Neuronal stem cell (in vitro differentiated cells): ENCODE data around the gene PPP2R5B.

Source experiments
- DNase-seq: peaks from one replicate; pipeline ENCODE4 v3.0.0-alpha.2; 2013; ENCODE audit warnings: low spot score
- H2AFZ ChIP-seq: one replicate; pipeline ENCODE4 v1.6.1; 2013; ENCODE audit warnings: mild to moderate bottlenecking, low read length, inconsistent platforms
- H2AK5ac ChIP-seq: 2 replicates; pipeline ENCODE4 v1.6.1; 2013; ENCODE audit warnings: low read depth, mild to moderate bottlenecking, inconsistent platforms, low read length, moderate library complexity, mixed read lengths
- H2BK120ac ChIP-seq: 2 replicates; pipeline ENCODE4 v1.6.1; 2013; ENCODE audit warnings: low read depth, mild to moderate bottlenecking, inconsistent platforms, low read length, moderate library complexity, mixed read lengths
- H2BK12ac ChIP-seq: one replicate; pipeline ENCODE4 v1.6.1; 2013; ENCODE audit warnings: low read length, inconsistent platforms
- H2BK15ac ChIP-seq: 2 replicates; pipeline ENCODE4 v1.6.1; 2013; ENCODE audit warnings: mild to moderate bottlenecking, low read length, inconsistent platforms, mixed read lengths
- H2BK5ac ChIP-seq: one replicate; pipeline ENCODE4 v1.6.1; 2013; ENCODE audit warnings: inconsistent platforms, mild to moderate bottlenecking, low read length, moderate library complexity
- H3K14ac ChIP-seq: one replicate; pipeline ENCODE4 v1.6.1; 2013; ENCODE audit warnings: low read length, inconsistent platforms
- H3K18ac ChIP-seq: 2 replicates; pipeline ENCODE4 v1.6.1; 2013; ENCODE audit warnings: low read length, inconsistent platforms
- H3K23ac ChIP-seq: 2 replicates; pipeline ENCODE4 v1.6.1; 2013; ENCODE audit warnings: low read depth, mild to moderate bottlenecking, mixed read lengths, low read length, inconsistent platforms; ENCODE audit not compliant: poor library complexity
- H3K27ac ChIP-seq: replicated peaks from 3 replicates; pipeline ENCODE4 v1.5.1; 2013; ENCODE audit warnings: low read length, inconsistent platforms
- H3K27me3 ChIP-seq, 3 experiments: 2 replicates each; pipeline ENCODE4 v1.6.1; 2013; ENCODE audit warnings: low read length in 3 of 3, mild to moderate bottlenecking in 2 of 3, inconsistent platforms in 1 of 3, low read depth in 1 of 3, mixed read lengths in 1 of 3, moderate library complexity in 1 of 3; ENCODE audit not compliant: control insufficient read depth in 3 of 3, insufficient read depth in 3 of 3
- H3K36me3 ChIP-seq, 2 donors: replicated peaks in 1 of 2; 2 replicates each; pipeline ENCODE4 v1.6.1; 2013; ENCODE audit warnings: low read length in 2 of 2; ENCODE audit not compliant: control insufficient read depth in 2 of 2, insufficient read depth in 2 of 2
- H3K4ac ChIP-seq: 2 replicates; pipeline ENCODE4 v1.6.1; 2013; ENCODE audit warnings: inconsistent platforms, mild to moderate bottlenecking, low read length, moderate library complexity
- H3K4me1 ChIP-seq, 2 donors: 1 replicate in 1 of 2; 2 replicates in 1 of 2; pipeline ENCODE4 v1.6.1; 2013; ENCODE audit warnings: low read length in 2 of 2, low read depth in 1 of 2; ENCODE audit not compliant: control insufficient read depth in 2 of 2, insufficient read depth in 1 of 2
- H3K4me2 ChIP-seq: one replicate; pipeline ENCODE4 v1.6.1; 2013; ENCODE audit warnings: mild to moderate bottlenecking, low read length, inconsistent platforms; ENCODE audit not compliant: insufficient read depth, poor library complexity, severe bottlenecking
- H3K4me3 ChIP-seq, 2 donors: 2 replicates each; pipeline ENCODE4 v1.5.1; 2013; ENCODE audit warnings: low read length in 2 of 2, mild to moderate bottlenecking in 2 of 2, inconsistent platforms in 1 of 2, moderate library complexity in 1 of 2
- H3K79me1 ChIP-seq: one replicate; pipeline ENCODE4 v1.6.1; 2013; ENCODE audit warnings: low read depth, mild to moderate bottlenecking, inconsistent platforms, low read length, moderate library complexity
- H3K9ac ChIP-seq: one replicate; pipeline ENCODE4 v1.6.1; 2013; ENCODE audit warnings: mild to moderate bottlenecking, low read depth, low read length, inconsistent platforms; ENCODE audit not compliant: poor library complexity
- H3K9me3 ChIP-seq, 2 donors: replicated peaks in 1 of 2; 2 replicates each; pipeline versions ENCODE3 to v1.6.1; 2013; ENCODE audit warnings: low read length in 2 of 2, mild to moderate bottlenecking in 2 of 2, inconsistent platforms in 1 of 2, low read depth in 1 of 2, mixed read lengths in 1 of 2, moderate library complexity in 1 of 2; ENCODE audit not compliant: control insufficient read depth in 2 of 2, insufficient read depth in 1 of 2
- H4K8ac ChIP-seq: one replicate; pipeline ENCODE4 v1.6.1; 2013; ENCODE audit warnings: low read depth, mild to moderate bottlenecking, inconsistent platforms, low read length, moderate library complexity
- H4K91ac ChIP-seq: one replicate; pipeline ENCODE4 v1.6.1; 2013; ENCODE audit warnings: low read length, low read depth, mild to moderate bottlenecking, inconsistent platforms; ENCODE audit not compliant: poor library complexity
- WGBS, 2 donors: extraction: QIAGEN DNeasy Blood & Tissue Kit; methylation state at CpG; one replicate each; pipeline ENCODE4 v1.1.7; 2013; ENCODE audit warnings: missing lambda C conversion rate in 2 of 2, mixed read lengths in 1 of 2; ENCODE audit not compliant: insufficient read length in 2 of 2, insufficient replicate concordance in 1 of 2; ENCODE audit errors: extremely low coverage in 2 of 2; 5-methylcytosine and 5-hydroxymethylcytosine counted together

Gene PPP2R5B

DNA sequence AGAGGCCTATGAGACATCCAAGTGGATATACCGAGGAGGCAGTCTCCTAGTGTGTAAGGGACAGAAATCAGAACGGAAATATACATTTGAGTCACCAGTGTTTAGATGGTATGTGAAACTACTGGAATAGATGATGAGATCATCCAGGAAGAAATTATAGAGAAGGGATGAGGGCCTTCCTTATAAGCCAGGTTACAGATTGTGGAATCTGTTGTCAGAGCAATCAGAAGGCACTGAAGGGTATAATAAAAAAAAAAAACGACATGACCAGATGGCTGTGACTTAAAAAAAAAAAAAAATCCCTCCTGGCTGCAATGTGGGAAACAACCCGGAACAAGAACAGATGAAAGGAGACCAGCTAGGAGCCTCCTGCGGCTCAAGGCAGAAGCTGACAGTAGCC, 44.7 kb downstream of the PPP2R5B start:
- H2BK120ac ChIP-seq = no peak overlapping the region
- H3K4ac ChIP-seq = no peak overlapping the region
- H3K36me3 ChIP-seq = no peaks in the 10 kb centered on the region
- no peaks in the 10 kb centered on the region for H3K4me1 ChIP-seq
- peaks cover 0 to 4% of the 10 kb centered on the region in 2 donors for H3K9me3 ChIP-seq
- H4K8ac ChIP-seq = no peak overlapping the region
- no peak overlapping the region for H2BK12ac ChIP-seq
- no peak overlapping the region for H2BK5ac ChIP-seq
- H3K23ac ChIP-seq = no peak overlapping the region
- no peak overlapping the region for H3K14ac ChIP-seq
- no peak overlapping the region for H3K18ac ChIP-seq
- no peak for DNase-seq
- H4K91ac ChIP-seq = no peak overlapping the region
- no peaks in the 10 kb centered on the region for H3K79me1 ChIP-seq
- H2AFZ ChIP-seq = no peak overlapping the region
- H2BK15ac ChIP-seq = no peak overlapping the region
- no peak overlapping the region for H2AK5ac ChIP-seq
- no peak overlapping the region for H3K9ac ChIP-seq
- no peak overlapping the region for H3K27ac ChIP-seq
- no CpG with 5 or more reads among the region's 5 CpGs for WGBS, 2 donors
- no peak overlapping the region for H3K4me3 ChIP-seq
- H3K4me2 ChIP-seq = no peak overlapping the region
- peaks cover 0 to 6% (median 5%) of the 10 kb centered on the region in 3 experiments for H3K27me3 ChIP-seq

DNA sequence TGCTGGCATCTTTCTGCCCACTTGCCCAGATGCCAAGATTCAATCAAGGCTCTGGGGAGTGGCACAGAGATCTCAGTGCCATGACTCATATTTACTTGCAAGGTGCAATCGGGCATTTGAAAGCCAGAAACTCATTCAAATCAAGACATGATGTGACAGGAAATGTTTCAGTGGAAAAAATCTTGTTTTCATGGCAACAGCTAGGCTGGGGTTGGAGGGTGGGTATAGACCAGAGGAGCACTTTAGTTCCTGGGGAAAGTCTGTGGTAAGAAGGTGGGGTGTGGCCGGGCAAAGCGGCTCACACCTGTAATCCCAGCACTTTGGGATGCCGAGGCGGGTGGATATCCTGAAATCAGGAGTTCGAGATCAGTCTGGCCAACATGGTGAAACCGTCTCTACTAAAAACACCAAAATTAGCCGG, 46.3 kb downstream of the PPP2R5B start:
- WGBS, 2 donors = no CpG with 5 or more reads among the region's 8 CpGs
- no peak overlapping the region for H3K4me3 ChIP-seq
- H2AK5ac ChIP-seq = no peak overlapping the region
- H3K36me3 ChIP-seq = no peaks in the 10 kb centered on the region
- H3K27me3 ChIP-seq = peaks cover 0 to 6% (median 5%) of the 10 kb centered on the region in 3 experiments
- H3K79me1 ChIP-seq = no peaks in the 10 kb centered on the region
- H4K8ac ChIP-seq = no peak overlapping the region
- H2AFZ ChIP-seq = no peak overlapping the region
- no peaks in the 10 kb centered on the region for H3K4me1 ChIP-seq
- no peak overlapping the region for H2BK15ac ChIP-seq
- no peak overlapping the region for H3K18ac ChIP-seq
- DNase-seq = no peak
- H4K91ac ChIP-seq = no peak overlapping the region
- H2BK12ac ChIP-seq = no peak overlapping the region
- H3K4me2 ChIP-seq = no peak overlapping the region
- H3K9me3 ChIP-seq = peaks cover 0 to 4% of the 10 kb centered on the region in 2 donors
- H3K27ac ChIP-seq = no peak overlapping the region
- no peak overlapping the region for H2BK120ac ChIP-seq
- H2BK5ac ChIP-seq = no peak overlapping the region
- H3K9ac ChIP-seq = no peak overlapping the region
- no peak overlapping the region for H3K14ac ChIP-seq
- H3K4ac ChIP-seq = no peak overlapping the region
- H3K23ac ChIP-seq = no peak overlapping the region

DNA sequence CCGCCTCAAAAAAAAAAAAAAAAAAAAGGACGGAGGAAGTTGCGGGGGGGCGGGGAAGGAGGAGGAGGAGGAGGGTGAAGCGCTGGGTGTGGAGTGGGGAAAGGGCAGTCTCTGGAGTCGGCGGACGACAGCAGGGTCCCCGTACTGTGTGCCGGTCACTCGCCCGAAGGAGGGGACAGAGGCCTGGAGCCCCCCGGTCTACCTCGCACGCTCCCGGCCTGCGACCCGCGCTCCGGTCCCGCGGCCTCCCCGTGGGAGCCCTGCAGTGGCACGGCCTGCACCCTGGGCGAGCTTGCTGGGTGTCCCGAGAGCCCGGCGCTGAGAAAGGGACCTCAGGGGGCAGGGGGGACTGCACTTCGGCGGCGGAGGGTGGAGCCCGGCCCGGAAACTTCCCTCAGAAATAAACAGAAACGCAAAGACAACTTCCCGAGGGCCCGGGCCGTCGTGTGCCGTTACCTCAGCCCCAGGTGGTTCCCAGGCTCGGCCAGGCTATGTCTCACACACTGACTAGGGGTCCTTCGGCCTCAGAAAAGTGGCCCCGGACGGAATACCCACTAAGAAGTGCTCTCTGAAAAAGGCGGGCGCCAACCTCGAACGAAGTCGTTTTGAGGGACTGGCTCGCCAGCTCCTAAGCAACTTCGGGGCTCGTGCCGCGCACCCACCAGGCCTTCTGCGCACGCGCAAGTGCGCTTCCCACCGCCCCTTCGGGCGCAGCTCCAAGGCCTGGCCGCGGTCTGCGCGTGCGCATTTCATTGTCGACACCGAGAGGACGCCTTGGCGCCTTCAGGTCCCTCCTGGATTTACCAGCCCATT, 47.1 kb downstream of the PPP2R5B start, which contains the start of gene MAJIN:
MAJIN (minus strand) TSS at position 688 of the 813 bp plus-strand sequence. CDS start 12,703 bp downstream, outside the sequence.
- peak; percentile 21 for DNase-seq
- WGBS, 2 donors = no CpG with 5 or more reads among the region's 69 CpGs

DNA sequence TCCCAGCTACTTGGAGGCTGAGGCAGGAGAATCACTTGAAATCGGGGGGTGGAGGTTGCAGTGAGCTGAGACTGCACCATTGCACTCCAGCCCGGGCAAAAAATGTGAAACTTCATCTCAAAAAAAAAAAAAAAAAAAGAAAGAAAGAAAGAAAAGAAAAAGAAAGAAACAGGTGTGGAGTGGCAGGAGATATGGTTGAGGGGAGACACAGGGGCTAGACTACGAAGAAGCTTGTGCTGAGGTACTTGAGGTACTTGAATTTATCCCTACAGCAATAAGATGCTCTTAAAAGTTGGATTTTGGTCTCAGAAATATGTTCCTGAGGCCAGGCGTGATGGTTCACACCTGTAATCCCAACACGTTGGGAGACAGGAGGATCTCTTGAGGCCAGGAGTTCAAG, 49.6 kb downstream of the PPP2R5B start:
- Histone ChIP-seq H3K36me3 (no peaks in the 10 kb centered on the region), H2BK15ac (no peak overlapping the region), H3K9me3 (peaks cover 0 to 4% of the 10 kb centered on the region in 2 donors), H3K79me1 (no peaks in the 10 kb centered on the region), H3K4me3 (no peak overlapping the region), H3K14ac (no peak overlapping the region), H3K27ac (no peak overlapping the region), H3K9ac (no peak overlapping the region), H3K4ac (no peak overlapping the region), H3K18ac (no peak overlapping the region), H2AK5ac (no peak overlapping the region), H2BK120ac (no peak overlapping the region), H4K91ac (no peak overlapping the region), H3K27me3 (peaks cover 0 to 6% (median 5%) of the 10 kb centered on the region in 3 experiments), H2BK12ac (no peak overlapping the region), H2AFZ (no peak overlapping the region), H3K23ac (no peak overlapping the region), H3K4me1 (no peaks in the 10 kb centered on the region), H4K8ac (no peak overlapping the region), H3K4me2 (no peak overlapping the region), H2BK5ac (no peak overlapping the region)
- DNase-seq = no peak
- no CpG with 5 or more reads among the region's 5 CpGs for WGBS, 2 donors

More for the DNA sequence above, 47.1 kb downstream of the PPP2R5B start, which contains the start of gene MAJIN:
- peak within 1 kb of the TSS; percentile 37 for H3K4me2 ChIP-seq
- H3K23ac ChIP-seq = peak within 1 kb of the TSS; percentile 55
- H3K79me1 ChIP-seq = no peaks in the 10 kb centered on the region
- no peak within 1 kb of the TSS for H3K9ac ChIP-seq
- H3K27ac ChIP-seq = no peak within 1 kb of the TSS
- H3K9me3 ChIP-seq = peaks cover 0 to 4% of the 10 kb centered on the region in 2 donors
- H3K4me3 ChIP-seq = no peak within 1 kb of the TSS
- H3K27me3 ChIP-seq = peaks cover 0 to 6% (median 5%) of the 10 kb centered on the region in 3 experiments
- peak within 1 kb of the TSS; percentile 43 for H4K8ac ChIP-seq
- H2BK15ac ChIP-seq = no peak within 1 kb of the TSS
- no peak within 1 kb of the TSS for H3K4ac ChIP-seq
- peak within 1 kb of the TSS; percentile 76 for H3K18ac ChIP-seq
- H3K4me1 ChIP-seq = no peaks in the 10 kb centered on the region
- H3K14ac ChIP-seq = peak within 1 kb of the TSS; percentile 38
- H2BK120ac ChIP-seq = no peak within 1 kb of the TSS
- H3K36me3 ChIP-seq = no peaks in the 10 kb centered on the region
- no peak within 1 kb of the TSS for H2BK5ac ChIP-seq
- no peak within 1 kb of the TSS for H4K91ac ChIP-seq
- peak within 1 kb of the TSS; percentile 83 for H2AK5ac ChIP-seq
- peak within 1 kb of the TSS; percentile 49 for H2AFZ ChIP-seq
- H2BK12ac ChIP-seq = no peak within 1 kb of the TSS
